ENCODE measurements around the gene FAAH. TPM values are rescaled to one million over a fixed set of nuclear protein-coding genes. Genes with fewer than 3 reads are reported as not detected.

Gene FAAH
- total and polyA plus RNA-seq, 2 of the 4 experiments (the other 2 are of a cell fraction) = under 0.01 to 0.19 TPM

GRCh38 chr1:46420533-46420915 is 26.4 kb downstream of the FAAH start:
- Histone ChIP-seq H3K4me2 (ENCODE audit: low read depth, low read length) (no peak overlapping the region), H2BK20ac (ENCODE audit: low read depth, low read length) (no peak overlapping the region), H3K79me1 (ENCODE audit: low read depth in 1 of 2, low read length in 2 of 2) (no peaks in the 10 kb centered on the region), H3K27ac (ENCODE audit: insufficient read depth, low read length) (no peak overlapping the region), H4K20me1 (ENCODE audit: insufficient read depth, low read length) (no peaks in the 10 kb centered on the region), H3K9ac (ENCODE audit: low read depth, low read length) (no peak overlapping the region), H3K56ac (ENCODE audit: extremely low read depth, insufficient read depth, low read length) (no peak overlapping the region), H3K9me3 (ENCODE audit: control insufficient read depth, insufficient read depth, low read length) (no peaks in the 10 kb centered on the region), H3K4me1 (ENCODE audit: control insufficient read depth, insufficient read depth, low read length) (no peaks in the 10 kb centered on the region), H3K23ac (ENCODE audit: low read depth, low read length) (no peak overlapping the region), H3K18ac (ENCODE audit: low read depth, low read length) (no peak overlapping the region), H2AK5ac (ENCODE audit: low read depth, low read length) (no peak overlapping the region), H3K27me3 (ENCODE audit: control insufficient read depth, insufficient read depth, low read length) (peaks cover 37% of the 10 kb centered on the region), H2AFZ (replicated peaks; ENCODE audit: low read length, poor library complexity) (no peak overlapping the region), H4K91ac (ENCODE audit: insufficient read depth, low read depth, low read length) (no peak overlapping the region), H4K5ac (ENCODE audit: low read depth, low read length) (no peak overlapping the region), H2BK5ac (ENCODE audit: low read depth, low read length, poor library complexity, severe bottlenecking) (no peak overlapping the region), H3K4ac (ENCODE audit: low read depth, low read length) (no peak overlapping the region), H2BK15ac (ENCODE audit: low read depth, low read length) (no peak overlapping the region), H4K8ac (ENCODE audit: low read depth in 2 of 2, low read length in 2 of 2) (no peak overlapping the region), H3K4me3 (ENCODE audit: insufficient read depth, low read depth, low read length) (no peak overlapping the region), H3K36me3 (ENCODE audit: control insufficient read depth, insufficient read depth, low read length) (no peaks in the 10 kb centered on the region), H2BK120ac (ENCODE audit: low read depth, low read length) (no peak overlapping the region), H3K9me1 (ENCODE audit: insufficient read depth, low read length) (0 out of 2 replicates have a peak, but pooled peaks cover 5% of the 10 kb centered on the region), H3K14ac (replicated peaks; ENCODE audit: low read depth, low read length) (no peak overlapping the region), H2AK9ac (replicated peaks; ENCODE audit: low read depth, low read length, poor library complexity) (no peak overlapping the region)
- TF ChIP-seq MXI1 (IDR thresholded peaks at IDR 0.05; ENCODE audit: borderline replicate concordance, low read depth, low read length) = no peak
- TF ChIP-seq RCOR1 (IDR thresholded peaks at IDR 0.05; ENCODE audit: insufficient replicate concordance, low read length) = no peak
- no peak for TF ChIP-seq BHLHE40 (IDR thresholded peaks at IDR 0.05; ENCODE audit: low read depth, low read length)
- TF ChIP-seq NFE2L2 (IDR thresholded peaks at IDR 0.05; ENCODE audit: low read depth, low read length) = no peak
- no peak for TF ChIP-seq CEBPB (IDR thresholded peaks at IDR 0.05; ENCODE audit: low read depth, low read length)
- no peak for TF ChIP-seq MAFK (IDR thresholded peaks at IDR 0.05; ENCODE audit: low read depth, low read length)
- no peak for TF ChIP-seq RAD21 (IDR thresholded peaks at IDR 0.05; ENCODE audit: low read length)
- no peak for TF ChIP-seq USF2 (IDR thresholded peaks at IDR 0.05; ENCODE audit: low read depth, low read length)
- no peak for TF ChIP-seq CHD1 (IDR thresholded peaks at IDR 0.05; ENCODE audit: low read depth, low read length)
- TF ChIP-seq MAZ (IDR thresholded peaks at IDR 0.05; ENCODE audit: borderline replicate concordance, low read depth, low read length) = no peak
- TF ChIP-seq FOS (IDR thresholded peaks at IDR 0.05; ENCODE audit: low read depth, low read length) = no peak
- WGBS, 2 experiments (ENCODE audit: extremely low coverage in 2 of 2, insufficient read length in 1 of 2) = 28% methylated on average over 2 of the region's 4 CpGs; no CpG with 5 or more reads in 1 of the 2 experiments
- dilution Hi-C loops (cut with HindIII; ENCODE audit: low sequenced_read_pairs, unreplicated experiment) = no loop called here
- ChIA-PET POLR2A (ENCODE audit: unreplicated experiment) (no interaction called here), CTCF (no interaction called here)
- ATAC-seq (ENCODE audit: low read depth) (no peak), DNase-seq (no peak)
- in situ Hi-C loops (cut with MboI; ENCODE audit: low sequenced_read_pairs) = loop anchor here (25.0 kb wide), 1 partner anchor 292 kb away; the partner anchor contains the start of gene EFCAB14
- intact Hi-C loops (cut with micrococcal nuclease) = no loop called here
- no TSS peak for BruUV-seq (replicated peaks)
